ENCODE data around the gene ST8SIA2. TPM values are rescaled to one million over a fixed set of nuclear protein-coding genes. Genes with fewer than 3 reads are reported as not detected.

ST8SIA2 gene
- total RNA-seq (2014; rRNA removed; shearing (Covaris generic)) = 3.7 and 11.8 TPM in 2 replicates

DNA sequence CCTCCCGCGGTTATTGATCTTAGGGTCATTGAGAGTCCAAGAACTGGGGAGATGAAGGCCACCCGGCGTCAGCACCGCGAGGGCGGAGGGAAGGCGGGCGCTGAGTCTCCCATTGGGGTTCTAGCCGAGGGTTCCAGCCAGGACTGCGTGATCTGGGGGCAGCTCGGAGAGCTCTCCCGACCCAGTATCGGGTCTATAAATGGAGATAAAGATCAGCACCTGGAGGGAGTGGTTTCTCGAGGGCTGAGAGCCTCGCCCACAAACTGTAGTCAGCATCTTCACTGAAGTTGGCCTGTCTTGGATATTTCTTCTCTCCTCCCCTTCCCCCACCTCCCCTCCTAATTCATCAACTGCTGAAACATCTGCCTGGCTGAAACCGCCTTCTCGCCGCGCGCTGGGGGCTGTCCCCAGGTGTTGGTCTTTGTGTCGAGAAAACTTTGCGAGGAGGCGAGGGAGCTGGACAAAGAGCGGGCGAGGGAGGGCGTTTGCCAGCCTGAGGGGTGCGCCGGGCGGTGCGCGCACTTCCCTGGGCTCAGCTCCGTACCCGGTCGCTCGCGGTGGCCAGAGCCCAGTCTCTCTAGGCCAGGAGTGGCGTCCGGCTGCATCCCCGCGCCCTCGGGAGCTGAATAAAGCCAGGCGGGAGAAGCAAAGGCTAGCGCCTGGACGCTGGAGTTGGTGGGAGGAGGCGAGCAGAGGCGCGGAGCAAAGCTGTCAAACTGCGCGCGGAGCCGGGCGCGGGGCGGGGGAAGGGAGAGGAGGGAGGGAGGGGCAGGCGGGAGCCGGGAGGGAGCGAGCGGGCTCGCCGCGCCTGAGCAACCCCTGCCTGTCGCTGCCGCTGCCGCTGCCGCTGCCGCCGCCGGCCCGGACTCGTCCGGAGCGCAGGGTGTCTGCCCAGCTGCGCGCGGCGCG, at the start of gene ST8SIA2:
Gene ST8SIA2, plus strand, starts transcription at position 811 of the 909 bp plus-strand sequence. CDS start 184 bp downstream, outside the sequence.
- Histone ChIP-seq H3K36me3 (replicated peaks; ENCODE audit: control insufficient read depth, insufficient read depth, low read length) (no peaks in the 10 kb centered on the region), H3K27me3 (ENCODE audit: control insufficient read depth, insufficient read depth, low read length) (peaks cover 40% of the 10 kb centered on the region), H3K4me3 (ENCODE audit: insufficient read depth, low read depth, low read length) (peak within 1 kb of the TSS; percentile 78)
- DNase-seq = peak; percentile 94

- Histone ChIP-seq H3K27me3 (ENCODE audit: control insufficient read depth, insufficient read depth, low read length) (peaks cover 11% of the 10 kb centered on the region; the same call in 1 of the 2 replicates), H3K36me3 (replicated peaks; ENCODE audit: control insufficient read depth, insufficient read depth, low read length) (no peaks in the 10 kb centered on the region), H3K4me3 (ENCODE audit: insufficient read depth, low read depth, low read length) (no peak overlapping the region)
- DNase-seq = peak; percentile 39
Measured at GRCh38 chr15:92343924-92344643, 49.6 kb upstream of the ST8SIA2 start.

DNA sequence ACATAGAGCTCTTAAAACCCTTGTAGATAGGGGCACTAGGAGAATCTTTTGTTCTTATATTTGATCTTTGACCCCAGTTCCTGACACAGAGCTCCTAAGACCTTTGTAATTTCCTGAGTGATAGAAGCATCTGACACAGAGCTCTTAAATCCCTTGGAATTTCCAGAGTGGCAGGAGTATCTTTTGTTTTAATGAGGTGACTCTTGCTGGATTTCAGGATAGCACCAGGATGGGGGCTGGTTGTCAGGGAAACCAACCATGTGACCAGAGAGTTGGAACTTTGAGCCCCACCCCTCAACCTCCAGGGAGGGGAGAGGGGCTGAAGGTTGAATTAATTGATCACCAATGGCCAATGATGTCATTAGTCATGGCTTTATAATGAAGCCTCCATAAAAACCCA, 47.6 kb upstream of the ST8SIA2 start:
- DNase-seq = no peak
- H3K4me3 ChIP-seq (ENCODE audit: insufficient read depth, low read depth, low read length) = no peak overlapping the region
- H3K36me3 ChIP-seq (replicated peaks; ENCODE audit: control insufficient read depth, insufficient read depth, low read length) = no peaks in the 10 kb centered on the region
- peaks cover 11% of the 10 kb centered on the region; the same call in 1 of the 2 replicates for H3K27me3 ChIP-seq (ENCODE audit: control insufficient read depth, insufficient read depth, low read length)

GRCh38 chr15:92355307-92355706, 38.4 kb upstream of the ST8SIA2 start:
- H3K4me3 ChIP-seq (ENCODE audit: insufficient read depth, low read depth, low read length) = no peak overlapping the region
- H3K27me3 ChIP-seq (ENCODE audit: control insufficient read depth, insufficient read depth, low read length) = no peaks in the 10 kb centered on the region
- no peak for DNase-seq
- H3K36me3 ChIP-seq (replicated peaks; ENCODE audit: control insufficient read depth, insufficient read depth, low read length) = no peaks in the 10 kb centered on the region

GRCh38 chr15:92361321-92362000, 32.2 kb upstream of the ST8SIA2 start:
- DNase-seq = no peak
- Histone ChIP-seq H3K36me3 (replicated peaks; ENCODE audit: control insufficient read depth, insufficient read depth, low read length) (no peaks in the 10 kb centered on the region), H3K27me3 (ENCODE audit: control insufficient read depth, insufficient read depth, low read length) (no peaks in the 10 kb centered on the region), H3K4me3 (ENCODE audit: insufficient read depth, low read depth, low read length) (no peak overlapping the region)

DNA sequence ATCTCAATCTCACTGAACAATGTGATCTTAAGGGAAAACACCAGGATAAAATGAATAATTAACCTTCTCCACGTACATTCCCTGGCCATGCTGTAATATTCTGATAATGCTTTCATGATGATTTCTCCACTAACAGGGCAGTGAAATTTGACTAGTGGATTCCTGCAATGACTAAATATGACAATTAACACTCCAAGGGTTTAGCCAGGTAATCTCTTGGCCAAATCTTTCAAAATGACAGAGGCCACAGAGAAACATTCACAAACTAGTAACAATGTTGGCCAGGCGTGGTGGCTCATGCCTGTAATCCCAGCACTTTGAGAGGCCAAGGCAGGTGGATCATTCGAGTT, 31.7 kb upstream of the ST8SIA2 start:
- Histone ChIP-seq H3K27me3 (ENCODE audit: control insufficient read depth, insufficient read depth, low read length) (no peaks in the 10 kb centered on the region), H3K4me3 (ENCODE audit: insufficient read depth, low read depth, low read length) (no peak overlapping the region), H3K36me3 (replicated peaks; ENCODE audit: control insufficient read depth, insufficient read depth, low read length) (no peaks in the 10 kb centered on the region)
- no peak for DNase-seq

- H3K4me3 ChIP-seq (ENCODE audit: insufficient read depth, low read depth, low read length) = no peak overlapping the region
- no peaks in the 10 kb centered on the region for H3K27me3 ChIP-seq (ENCODE audit: control insufficient read depth, insufficient read depth, low read length)
- no peak for DNase-seq
- H3K36me3 ChIP-seq (replicated peaks; ENCODE audit: control insufficient read depth, insufficient read depth, low read length) = no peaks in the 10 kb centered on the region
Measured at GRCh38 chr15:92365084-92365483, 28.6 kb upstream of the ST8SIA2 start.

DNA sequence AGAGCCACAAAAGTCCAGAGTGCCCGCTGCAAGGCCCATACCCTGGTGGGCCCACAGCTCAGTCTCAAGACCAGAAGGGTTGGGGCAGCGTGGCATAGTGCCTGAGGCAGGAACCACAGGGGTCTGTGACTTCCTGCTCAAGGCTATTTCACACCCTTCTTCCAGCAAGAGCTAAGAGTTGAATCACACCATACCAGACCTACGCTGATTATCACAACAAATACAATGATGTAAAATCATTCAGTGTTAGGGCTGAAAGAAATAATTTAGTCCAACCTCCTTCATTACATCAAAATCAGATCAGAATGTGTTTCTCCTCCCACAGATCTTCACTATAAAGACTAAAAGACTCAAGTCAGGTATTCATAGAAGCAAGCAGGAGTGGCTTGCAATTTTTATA, 27.8 kb upstream of the ST8SIA2 start:
- Histone ChIP-seq H3K36me3 (replicated peaks; ENCODE audit: control insufficient read depth, insufficient read depth, low read length) (no peaks in the 10 kb centered on the region), H3K27me3 (ENCODE audit: control insufficient read depth, insufficient read depth, low read length) (no peaks in the 10 kb centered on the region), H3K4me3 (ENCODE audit: insufficient read depth, low read depth, low read length) (no peak overlapping the region)
- DNase-seq = no peak

DNA sequence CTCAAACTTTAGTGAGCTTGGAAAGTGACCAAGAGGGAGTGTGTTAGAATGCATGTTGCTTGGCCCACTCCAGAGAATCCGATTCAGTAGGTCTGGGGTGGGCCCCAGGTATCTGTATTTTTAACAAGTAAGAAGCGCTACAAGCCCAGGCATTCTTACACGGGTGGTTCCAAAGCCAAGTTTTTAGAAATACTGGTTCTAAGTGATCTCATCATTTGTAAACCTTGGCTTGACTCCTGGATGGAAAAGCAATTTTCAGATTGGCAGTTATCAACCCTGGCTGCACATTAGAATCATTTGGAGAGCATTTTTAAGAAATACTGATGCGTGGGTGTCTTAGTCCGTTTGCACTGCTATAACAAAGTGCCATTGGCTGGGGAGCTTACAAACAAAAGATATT, 27.3 kb upstream of the ST8SIA2 start:
- no peak for DNase-seq
- no peak overlapping the region for H3K4me3 ChIP-seq (ENCODE audit: insufficient read depth, low read depth, low read length)
- H3K36me3 ChIP-seq (replicated peaks; ENCODE audit: control insufficient read depth, insufficient read depth, low read length) = no peaks in the 10 kb centered on the region
- H3K27me3 ChIP-seq (ENCODE audit: control insufficient read depth, insufficient read depth, low read length) = no peaks in the 10 kb centered on the region

DNA sequence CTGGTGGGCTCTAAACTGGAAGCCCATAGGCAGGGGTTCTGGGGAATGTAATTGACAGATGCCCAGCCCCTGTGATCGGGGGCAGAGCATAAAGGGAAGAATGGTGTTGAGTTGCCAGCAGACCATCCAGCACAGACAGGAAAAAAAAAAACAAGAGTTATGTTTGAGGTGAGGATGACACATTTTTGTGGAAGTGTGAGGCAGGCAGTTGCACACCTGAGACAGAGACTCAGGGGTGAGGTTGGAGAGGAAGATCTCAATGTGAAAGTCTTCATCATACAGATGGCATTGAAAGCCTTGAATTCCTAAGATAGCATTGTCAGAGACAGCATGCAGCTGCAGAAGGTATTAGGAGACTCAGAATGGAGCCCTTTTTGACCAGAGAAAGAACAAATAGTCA, 18.6 kb upstream of the ST8SIA2 start:
- no peak for DNase-seq
- Histone ChIP-seq H3K27me3 (ENCODE audit: control insufficient read depth, insufficient read depth, low read length) (no peaks in the 10 kb centered on the region; the same call in 1 of the 2 replicates), H3K36me3 (replicated peaks; ENCODE audit: control insufficient read depth, insufficient read depth, low read length) (no peaks in the 10 kb centered on the region), H3K4me3 (ENCODE audit: insufficient read depth, low read depth, low read length) (no peak overlapping the region)

DNA sequence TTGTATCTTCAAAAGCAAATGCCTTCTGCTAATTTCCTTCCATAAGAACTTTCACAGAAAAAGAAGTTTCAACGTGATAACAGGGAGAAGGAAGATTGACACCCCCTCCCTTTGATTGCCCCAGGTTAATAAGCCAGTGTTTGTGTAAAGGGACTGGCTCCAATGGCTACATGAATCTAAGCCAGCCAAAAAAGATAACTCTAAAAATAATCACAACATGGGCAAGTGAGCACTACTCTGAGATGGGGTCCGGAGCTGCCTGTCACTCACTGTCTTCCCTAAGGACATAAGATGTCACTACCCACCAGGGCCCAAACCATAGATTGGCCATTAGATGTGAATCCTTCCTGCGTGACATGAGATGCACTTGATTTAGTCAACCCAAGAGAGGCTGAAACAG, 17.6 kb upstream of the ST8SIA2 start:
- no peaks in the 10 kb centered on the region for H3K36me3 ChIP-seq (replicated peaks; ENCODE audit: control insufficient read depth, insufficient read depth, low read length)
- no peaks in the 10 kb centered on the region; the same call in 1 of the 2 replicates for H3K27me3 ChIP-seq (ENCODE audit: control insufficient read depth, insufficient read depth, low read length)
- DNase-seq = no peak
- no peak overlapping the region for H3K4me3 ChIP-seq (ENCODE audit: insufficient read depth, low read depth, low read length)

DNA sequence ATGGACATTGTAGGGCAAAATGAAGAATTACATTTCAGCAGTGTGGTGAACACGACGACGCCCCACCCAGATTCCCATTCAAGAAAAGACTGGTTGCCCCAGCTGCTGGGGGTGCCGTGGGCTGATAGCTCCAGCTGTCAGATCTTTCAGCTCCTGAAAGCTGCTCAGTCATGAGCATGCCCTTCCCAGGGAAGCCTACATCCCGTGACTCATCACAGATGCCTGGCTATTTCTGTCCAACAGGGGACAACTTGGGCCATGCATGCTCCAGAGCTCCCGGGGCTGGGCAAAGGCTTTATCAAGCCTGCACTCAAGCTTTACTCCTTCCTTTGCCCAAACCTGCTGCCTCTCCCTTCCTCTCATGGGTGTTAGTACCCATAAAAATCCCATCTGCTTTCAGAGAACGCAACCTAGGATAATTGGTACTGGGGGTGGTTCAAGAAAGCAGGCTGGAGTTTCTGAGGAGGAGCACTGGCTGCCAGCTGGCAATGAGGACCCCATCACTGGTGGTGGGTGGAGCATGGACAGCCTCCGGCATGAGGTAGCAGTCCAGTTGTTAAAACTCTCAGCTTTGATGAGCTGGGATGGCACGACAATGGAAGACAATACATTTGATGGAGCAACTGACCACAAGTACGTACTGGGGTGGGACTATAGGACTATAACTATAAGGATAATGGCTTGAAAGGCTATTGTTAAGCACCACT, 16.4 kb upstream of the ST8SIA2 start:
- DNase-seq = no peak
- Histone ChIP-seq H3K27me3 (ENCODE audit: control insufficient read depth, insufficient read depth, low read length) (no peaks in the 10 kb centered on the region; the same call in 1 of the 2 replicates), H3K36me3 (replicated peaks; ENCODE audit: control insufficient read depth, insufficient read depth, low read length) (no peaks in the 10 kb centered on the region)

DNA sequence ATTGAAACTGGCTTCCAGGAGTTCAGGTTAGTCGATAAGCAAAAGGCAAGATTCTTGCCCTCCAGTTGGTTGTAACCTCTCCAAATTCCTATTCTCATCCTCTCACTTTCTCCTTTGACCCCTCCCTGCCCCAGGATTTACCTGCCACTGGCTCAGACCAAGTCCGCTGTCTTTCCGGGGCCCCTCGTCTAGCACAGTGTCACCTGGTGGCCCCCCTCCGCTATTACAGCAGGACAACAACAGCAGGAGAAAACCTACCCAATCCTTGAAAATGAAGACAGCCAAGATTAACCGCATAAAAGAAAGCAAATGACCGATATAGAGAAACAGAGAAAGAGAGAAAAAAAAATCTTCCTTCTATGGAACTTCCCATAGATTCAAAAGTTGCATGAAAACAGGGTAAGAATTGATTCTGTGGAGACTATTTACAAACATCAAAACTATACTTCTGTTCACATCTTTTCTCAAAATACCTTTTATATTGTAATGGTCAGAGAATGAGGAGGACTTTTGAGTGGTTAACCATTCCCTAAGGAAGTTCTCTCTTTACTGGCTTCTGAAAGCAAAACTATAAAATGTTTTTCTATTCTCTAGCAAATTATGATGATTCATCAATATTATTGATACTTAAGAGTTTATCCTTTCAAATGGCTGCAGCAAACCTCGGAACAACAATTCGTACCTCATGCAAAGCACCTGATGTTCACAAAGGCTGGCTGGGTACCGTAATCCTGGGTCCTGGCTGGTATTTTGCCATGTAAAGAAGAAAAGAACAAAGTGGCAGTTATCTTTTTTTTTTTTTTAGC, 10.0 kb upstream of the ST8SIA2 start:
- H3K27me3 ChIP-seq (ENCODE audit: control insufficient read depth, insufficient read depth, low read length) = peaks cover 3% of the 10 kb centered on the region; the same call in 1 of the 2 replicates
- no peaks in the 10 kb centered on the region for H3K36me3 ChIP-seq (replicated peaks; ENCODE audit: control insufficient read depth, insufficient read depth, low read length)
- peak; percentile 77 for DNase-seq
- H3K4me3 ChIP-seq (ENCODE audit: insufficient read depth, low read depth, low read length) = no peak overlapping the region

More for the DNA sequence above, 16.4 kb upstream of the ST8SIA2 start:
- H3K4me3 ChIP-seq (ENCODE audit: insufficient read depth, low read depth, low read length) = no peak overlapping the region
